AG04450 (cell line): ENCODE data around the gene FKBP1B. TPM values are rescaled to one million over a fixed set of nuclear protein-coding genes. Genes with fewer than 3 reads are reported as not detected.
A peak's percentile ranks its signal among the peaks of the same experiment; 100 is the strongest.

Source experiments
- CTCF ChIA-PET: fragments of 300-600, 350-600 bp; formaldehyde crosslinking; extraction: SDS; loops from one replicate; lab custom pipeline; 2022; ENCODE audit warnings: antibody characterized with exemption, inconsistent platforms; lab: Charles Lee
- POLR2A ChIA-PET: fragments of 350-600 bp; formaldehyde crosslinking; extraction: SDS; loops from one replicate; lab custom pipeline; 2021; ENCODE audit warnings: antibody characterized with exemption, inconsistent platforms; lab: Yijun Ruan, JAX
- DNase-seq: peaks from one replicate; pipeline ENCODE4 v3.0.0-alpha.2; 2011; ENCODE audit warnings: low read depth, low spot score
- H3K27ac ChIP-seq: one replicate; pipeline ENCODE4 v1.5.1; 2012; ENCODE audit warnings: low read depth, low read length, control low read depth
- H3K27me3 ChIP-seq: one replicate; pipeline ENCODE4 v1.6.0; 2012; ENCODE audit warnings: low read length; ENCODE audit not compliant: control insufficient read depth, insufficient read depth
- H3K4me3 ChIP-seq: 2 replicates; pipeline ENCODE4 v1.5.1; 2011; ENCODE audit warnings: mild to moderate bottlenecking, low read depth, low read length, control low read depth
- H3K9me3 ChIP-seq: 2 replicates; pipeline ENCODE4 v1.5.1; 2012; ENCODE audit warnings: low read length; ENCODE audit not compliant: control insufficient read depth, insufficient read depth
- CTCF ChIP-seq: IDR thresholded peaks from 2 replicates; pipeline ENCODE4 v1.5.1; 2011; ENCODE audit warnings: low read depth, low read length, control low read depth, inconsistent platforms
- polyA plus RNA-seq: library from polyadenylated mRNA; depleted of rRNA; stranded (reverse); fragments of >200 nt; gene quantifications from 2 replicates; pipeline ENCODE4 v1.2.3, GENCODE V29; 2011

Gene FKBP1B
- polyA plus RNA-seq, 1 experiment = 19.7 TPM

GRCh38 chr2:24050041-24050979, 769 bp downstream of the FKBP1B start:
- no peak for TF ChIP-seq CTCF
- ChIA-PET POLR2A (interaction anchor here (0.8 to 2.2 kb wide), 2 partner anchors 26 to 34 kb away, joined by 7 to 9 read pairs; partner anchors contain the start of gene SF3B6), CTCF (interaction anchor here (1.6 to 1.9 kb wide), 2 partner anchors 11 to 123 kb away, joined by 5 to 7 read pairs; partner anchors contain the start of gene ATAD2B)
- no peak for DNase-seq
- Histone ChIP-seq H3K27me3 (no peaks in the 10 kb centered on the region), H3K9me3 (no peaks in the 10 kb centered on the region; the same call in 1 of the 2 replicates), H3K4me3 (peak overlapping the region; percentile 68), H3K27ac (no peak overlapping the region)

GRCh38 chr2:24051833-24052232, 2.3 kb downstream of the FKBP1B start:
- DNase-seq = no peak
- POLR2A ChIA-PET = no interaction called here
- CTCF ChIA-PET = interaction anchor here (1.6 kb wide), 1 partner anchor 9 kb away, joined by 5 read pairs; no protein-coding TSS in a partner anchor
- H3K27ac ChIP-seq = no peak overlapping the region
- TF ChIP-seq CTCF = no peak
- no peaks in the 10 kb centered on the region; the same call in 1 of the 2 replicates for H3K9me3 ChIP-seq
- no peak overlapping the region for H3K4me3 ChIP-seq
- H3K27me3 ChIP-seq = no peaks in the 10 kb centered on the region

GRCh38 chr2:24052951-24053350, 3.4 kb downstream of the FKBP1B start:
- Histone ChIP-seq H3K27me3 (no peaks in the 10 kb centered on the region), H3K4me3 (no peak overlapping the region), H3K27ac (no peak overlapping the region), H3K9me3 (no peaks in the 10 kb centered on the region; the same call in 1 of the 2 replicates)
- TF ChIP-seq CTCF = no peak
- ChIA-PET POLR2A (no interaction called here), CTCF (interaction anchor here (0.7 kb wide), 1 partner anchor 27 kb away, joined by 4 read pairs; no protein-coding TSS in a partner anchor)
- DNase-seq = no peak

- ChIA-PET CTCF (interaction anchor here (0.7 kb wide), 1 partner anchor 413 kb away, joined by 3 read pairs; no protein-coding TSS in a partner anchor), POLR2A (no interaction called here)
- DNase-seq = no peak
- no peaks in the 10 kb centered on the region; the same call in 1 of the 2 replicates for H3K9me3 ChIP-seq
- no peaks in the 10 kb centered on the region for H3K27me3 ChIP-seq
- no peak overlapping the region for H3K4me3 ChIP-seq
- no peak overlapping the region for H3K27ac ChIP-seq
- TF ChIP-seq CTCF = no peak
Measured at GRCh38 chr2:24054366-24055010, 4.9 kb downstream of the FKBP1B start.
